ENCODE results near the gene SLC9A9. TPM values are rescaled to one million over a fixed set of nuclear protein-coding genes. Genes with fewer than 3 reads are reported as not detected.

The SLC9A9 gene
- polyA plus RNA-seq, 1 of the 3 experiments (the other 2 are of a cell fraction): 0.05 TPM

- Histone ChIP-seq H3F3A (replicated peaks; ENCODE audit: insufficient read depth) (no peaks in the 10 kb centered on the region), H3K9me3 (no peaks in the 10 kb centered on the region), H3K9me2 (no peaks in the 10 kb centered on the region), H3K4me2 (no peak overlapping the region), H3K79me2 (ENCODE audit: insufficient read depth) (no peaks in the 10 kb centered on the region), H2AFZ (ENCODE audit: low read depth) (no peak overlapping the region), H3K9ac (no peak overlapping the region), H3K4me1 (ENCODE audit: control insufficient read depth in 1 of 2, insufficient read depth in 2 of 2, low read depth in 1 of 2, low read length in 1 of 2) (no peaks in the 10 kb centered on the region), H3K27ac (ENCODE audit: low read depth in 2 of 2, low read length in 1 of 2) (no peak overlapping the region), H4K20me1 (ENCODE audit: insufficient read depth) (no peaks in the 10 kb centered on the region), H3K36me3 (replicated peaks in 1 of 2; ENCODE audit: control insufficient read depth in 1 of 2, insufficient read depth in 2 of 2, low read length in 1 of 2) (no peaks in the 10 kb centered on the region), H3K4me3 (ENCODE audit: low read depth in 2 of 2, low read length in 1 of 2) (no peak overlapping the region), H3K27me3 (ENCODE audit: insufficient read depth) (no peaks in the 10 kb centered on the region)
- ChIA-PET POLR2A (no interaction called here), CTCF (no interaction called here)
- 52% methylated on average over 3 of the region's 5 CpGs for WGBS (ENCODE audit: low lambda C conversion rate)
- DNase-seq: no peak
- no peak for TF ChIP-seq ELF1 (IDR thresholded peaks at IDR 0.05)
- no peak for TF ChIP-seq NFIC (IDR thresholded peaks at IDR 0.05; ENCODE audit: borderline replicate concordance)
- no peak for TF ChIP-seq YY1 (IDR thresholded peaks at IDR 0.05; ENCODE audit: low read depth)
- TF ChIP-seq RFX5 (IDR thresholded peaks at IDR 0.05; ENCODE audit: low read length): no peak
- TF ChIP-seq RXRA (IDR thresholded peaks at IDR 0.05; ENCODE audit: borderline replicate concordance, low read depth): no peak
- TF ChIP-seq, protein P1, sequence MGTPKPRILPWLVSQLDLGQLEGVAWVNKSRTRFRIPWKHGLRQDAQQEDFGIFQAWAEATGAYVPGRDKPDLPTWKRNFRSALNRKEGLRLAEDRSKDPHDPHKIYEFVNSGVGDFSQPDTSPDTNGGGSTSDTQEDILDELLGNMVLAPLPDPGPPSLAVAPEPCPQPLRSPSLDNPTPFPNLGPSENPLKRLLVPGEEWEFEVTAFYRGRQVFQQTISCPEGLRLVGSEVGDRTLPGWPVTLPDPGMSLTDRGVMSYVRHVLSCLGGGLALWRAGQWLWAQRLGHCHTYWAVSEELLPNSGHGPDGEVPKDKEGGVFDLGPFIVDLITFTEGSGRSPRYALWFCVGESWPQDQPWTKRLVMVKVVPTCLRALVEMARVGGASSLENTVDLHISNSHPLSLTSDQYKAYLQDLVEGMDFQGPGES (IDR thresholded peaks at IDR 0.05; ENCODE audit: low read depth, low read length): no peak
- no peak for TF ChIP-seq ZBTB33 (IDR thresholded peaks at IDR 0.05; ENCODE audit: borderline replicate concordance, low read depth)
- no peak for TF ChIP-seq TAF1 (IDR thresholded peaks at IDR 0.05; ENCODE audit: borderline replicate concordance, low read depth, low read length)
- TF ChIP-seq SIN3A (IDR thresholded peaks at IDR 0.05; ENCODE audit: borderline replicate concordance, low read depth, low read length): no peak
- no peak for TF ChIP-seq RCOR1 (IDR thresholded peaks at IDR 0.05; ENCODE audit: low read length)
- no peak for TF ChIP-seq TEAD4 (IDR thresholded peaks at IDR 0.05; ENCODE audit: borderline replicate concordance, insufficient read depth)
- TF ChIP-seq CTCF (IDR thresholded peaks at IDR 0.05): no peak
- TF ChIP-seq TCF12 (IDR thresholded peaks at IDR 0.05): no peak
- no peak for TF ChIP-seq EP300 (IDR thresholded peaks at IDR 0.05; ENCODE audit: borderline replicate concordance in 1 of 2, low read depth in 1 of 2, low read length in 1 of 2)
- TF ChIP-seq SMC3 (IDR thresholded peaks at IDR 0.05; ENCODE audit: low read depth, low read length): no peak
- TF ChIP-seq NRF1 (IDR thresholded peaks at IDR 0.05; ENCODE audit: low read depth, low read length): no peak
- TF ChIP-seq, protein P2, sequence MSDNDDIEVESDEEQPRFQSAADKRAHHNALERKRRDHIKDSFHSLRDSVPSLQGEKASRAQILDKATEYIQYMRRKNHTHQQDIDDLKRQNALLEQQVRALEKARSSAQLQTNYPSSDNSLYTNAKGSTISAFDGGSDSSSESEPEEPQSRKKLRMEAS (IDR thresholded peaks at IDR 0.05; ENCODE audit: low read depth): no peak
Measured at GRCh38 chr3:143298886-143299535, 549.3 kb downstream of the SLC9A9 start.

Measured in SK-N-SH (cell line).